Measurements from ENCODE around the gene CHST11. TPM values are rescaled to one million over a fixed set of nuclear protein-coding genes. Genes with fewer than 3 reads are reported as not detected.
"Not testable (repeated sequence)": the region's sequence is repeated elsewhere in the genome, so short reads cannot be mapped to it uniquely, and the experiment has no call there.

Gene CHST11
- total RNA-seq, 1 donor from 2014 or later, result 1.2 TPM

DNA sequence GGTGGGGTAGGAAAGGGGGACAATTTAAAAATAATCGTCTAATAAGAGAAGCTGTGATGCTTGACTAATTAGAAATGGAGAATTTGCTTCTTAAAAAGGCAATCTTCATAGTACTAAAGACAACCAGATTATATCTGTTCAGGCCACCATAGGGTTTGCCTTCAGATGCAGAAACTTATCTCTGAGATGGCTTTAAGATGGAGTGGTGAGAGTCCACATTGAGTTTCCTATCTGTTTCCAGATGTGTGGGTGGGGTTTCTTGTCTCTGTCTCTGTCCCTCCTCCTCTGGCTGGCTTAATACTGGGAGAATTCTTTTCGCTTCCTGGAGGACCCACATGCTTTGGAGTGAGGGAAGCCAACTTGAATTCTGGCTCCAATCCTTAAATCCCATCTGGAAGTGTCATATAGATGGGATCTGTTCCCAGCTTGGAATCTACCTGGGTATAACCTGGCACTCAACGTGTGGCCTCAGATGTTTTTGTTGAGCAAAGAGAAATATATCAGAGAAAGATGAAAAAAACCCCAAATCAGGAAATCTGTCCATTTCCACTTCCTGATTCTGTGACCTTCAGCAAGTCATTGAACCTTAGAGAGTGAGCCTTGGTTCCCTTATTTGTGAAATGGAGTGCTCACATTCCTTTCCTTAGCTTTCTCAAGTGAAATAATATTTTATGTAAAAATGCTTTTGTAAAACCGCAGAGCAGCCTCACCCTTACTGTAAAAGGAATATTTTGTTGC is 66.4 kb downstream of the CHST11 start:
- DNase-seq (ENCODE audit: low spot score) (no peak), ATAC-seq (no peak)

DNA sequence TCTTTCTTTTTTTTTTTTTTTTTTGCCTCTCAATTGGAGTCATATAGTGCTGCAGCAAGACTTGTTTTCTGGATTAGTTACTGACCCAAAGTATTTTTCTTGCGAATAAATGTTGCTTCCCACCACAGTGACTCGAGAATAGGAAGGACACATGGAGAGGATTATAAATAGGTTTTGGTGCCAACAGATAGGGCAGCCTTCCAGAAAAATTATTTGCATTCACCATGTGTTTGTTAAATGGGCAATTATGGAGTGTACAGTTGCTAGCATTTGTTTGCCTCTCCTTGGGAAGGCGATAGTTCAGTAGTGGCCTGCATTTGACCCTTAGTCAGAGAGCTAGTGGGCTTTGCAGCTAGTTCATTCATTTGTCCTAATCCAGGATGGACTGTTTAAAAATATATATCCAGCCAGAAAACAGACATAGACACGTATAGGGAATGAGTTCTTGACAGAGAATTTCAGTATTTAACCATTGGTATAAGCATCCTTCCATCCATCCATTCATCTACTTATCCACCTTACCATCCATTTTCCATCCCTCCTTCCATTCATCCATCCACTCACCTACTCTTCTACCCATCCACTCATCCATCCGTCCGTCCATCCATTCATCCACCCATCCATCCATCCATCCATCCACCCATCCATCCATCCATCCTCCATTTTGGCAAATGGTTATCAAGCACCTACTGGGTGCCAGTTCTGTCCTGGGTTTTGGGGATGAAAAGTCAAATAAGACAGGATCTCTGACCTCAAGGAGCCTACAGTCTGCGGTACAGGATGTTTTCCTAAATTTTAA is 67.5 kb downstream of the CHST11 start:
- DNase-seq (ENCODE audit: low spot score) (no peak), ATAC-seq (no peak)

DNA sequence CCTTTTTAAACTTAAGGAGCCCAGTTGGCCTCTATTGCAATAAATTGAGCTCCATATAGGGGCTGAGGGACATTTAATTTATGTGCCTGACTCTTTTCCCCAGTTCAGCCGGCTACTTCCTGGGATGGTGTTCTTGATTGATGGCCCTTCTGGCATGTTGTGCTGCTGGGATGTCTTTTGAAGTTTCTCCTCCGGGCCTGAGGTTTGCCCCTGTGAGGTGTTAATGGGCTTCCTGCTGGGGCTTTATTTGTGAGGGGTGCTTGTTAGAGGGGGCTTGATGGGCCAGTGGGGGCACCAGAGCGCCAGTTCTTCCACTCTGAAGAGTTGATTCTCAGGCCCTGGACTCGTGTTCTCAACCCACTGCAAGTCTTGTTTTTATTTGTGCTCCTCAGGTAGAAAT is 69.6 kb downstream of the CHST11 start:
- no peak for DNase-seq (ENCODE audit: low spot score)
- ATAC-seq, result no peak

DNA sequence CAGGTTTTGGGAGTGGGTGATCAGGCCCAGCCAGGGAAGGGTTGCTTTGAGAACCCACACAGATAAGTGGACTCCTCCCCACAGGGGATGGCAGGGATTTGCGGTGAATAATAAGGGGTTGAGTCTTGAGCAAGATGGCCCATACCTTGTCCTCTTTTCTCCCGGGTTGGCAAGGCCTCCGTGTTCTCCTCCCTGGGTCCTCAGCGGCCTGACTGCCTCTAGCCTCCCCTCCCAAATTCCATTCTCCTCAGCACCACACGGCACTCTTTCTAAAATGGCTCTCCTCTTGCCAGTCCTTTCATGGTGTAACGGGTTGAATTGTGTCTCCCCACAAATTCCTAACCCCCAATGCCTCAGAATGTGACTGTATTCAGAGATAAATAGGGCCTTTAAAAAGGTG is 70.0 kb downstream of the CHST11 start:
- no peak for ATAC-seq

DNA sequence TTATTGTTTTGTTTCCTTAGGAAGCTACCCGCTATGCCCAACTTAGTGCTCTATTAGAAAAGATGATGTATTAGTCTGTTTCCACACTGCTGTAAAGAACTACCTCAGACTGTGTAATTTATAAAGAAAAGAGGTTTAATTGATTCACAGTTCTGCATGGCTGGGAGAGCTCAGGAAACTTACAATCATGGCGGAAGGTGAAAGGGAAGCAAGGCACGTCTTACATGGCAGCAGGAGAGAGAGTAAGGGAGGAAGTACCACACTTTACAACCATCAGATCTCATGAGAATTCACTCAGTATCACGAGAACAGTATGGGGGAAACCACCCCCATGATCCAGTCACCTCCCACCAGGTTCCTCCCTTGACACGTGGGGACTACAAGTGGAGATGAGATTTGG is 70.9 kb downstream of the CHST11 start:
- not testable (repeated sequence) for ATAC-seq; DNase-seq (ENCODE audit: low spot score)

More for the DNA sequence above, 70.0 kb downstream of the CHST11 start:
- DNase-seq (ENCODE audit: low spot score), result no peak

DNA sequence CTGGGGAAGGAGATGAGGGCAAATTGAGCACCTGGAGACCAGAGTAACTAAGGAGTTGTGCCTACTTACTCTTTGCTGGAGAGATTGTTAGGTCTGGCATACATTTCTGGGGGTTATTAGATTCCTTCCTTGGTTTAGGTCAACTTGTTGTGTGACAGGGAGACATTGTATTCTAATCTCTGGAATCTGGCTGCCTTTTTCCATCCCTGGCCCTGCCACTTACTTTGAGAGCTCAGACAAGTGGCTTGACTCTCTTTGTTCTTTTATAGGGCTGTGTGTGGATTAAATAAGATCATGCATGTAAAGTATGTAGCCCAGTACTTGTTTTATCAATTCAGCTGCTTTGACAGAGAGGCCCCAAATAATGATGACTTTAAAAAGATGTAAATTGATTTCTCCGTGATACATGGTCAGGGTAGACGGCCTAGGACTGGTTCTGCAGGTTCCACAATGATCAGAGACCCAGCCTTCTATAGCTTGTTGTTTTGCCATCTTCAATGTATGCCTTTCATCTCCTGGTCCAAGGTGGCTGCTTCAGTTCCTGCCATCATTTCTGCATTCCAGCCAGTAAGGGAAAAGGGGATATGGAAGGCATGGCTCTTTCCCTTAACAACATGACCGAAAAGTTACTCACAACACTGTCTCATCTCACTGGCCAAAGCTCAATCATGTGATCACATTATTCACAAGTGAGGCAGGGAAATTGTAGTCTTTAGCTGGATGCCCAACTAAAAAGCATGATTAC is 72.6 kb downstream of the CHST11 start:
- DNase-seq (ENCODE audit: low spot score) (no peak), ATAC-seq (no peak)

DNA sequence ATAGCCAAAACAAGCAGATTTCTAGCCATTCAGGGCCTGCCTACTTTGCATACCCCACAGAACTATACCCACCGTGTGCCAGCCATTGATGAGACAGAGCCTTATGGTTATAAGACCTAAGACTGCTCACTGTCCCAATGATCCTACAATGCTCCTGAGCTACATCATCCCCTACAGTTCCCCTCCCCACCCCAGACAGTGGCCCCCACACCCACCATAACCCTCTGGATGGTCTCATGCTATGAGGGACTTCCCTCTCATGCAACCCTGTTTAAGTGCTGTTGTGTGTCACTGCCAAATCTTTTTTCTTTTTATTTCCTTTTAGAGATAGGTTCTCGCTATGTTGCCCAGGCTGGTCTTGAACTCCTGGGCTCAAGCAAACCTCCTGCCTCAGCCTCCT is 75.9 kb downstream of the CHST11 start:
- ATAC-seq, result no peak

DNA sequence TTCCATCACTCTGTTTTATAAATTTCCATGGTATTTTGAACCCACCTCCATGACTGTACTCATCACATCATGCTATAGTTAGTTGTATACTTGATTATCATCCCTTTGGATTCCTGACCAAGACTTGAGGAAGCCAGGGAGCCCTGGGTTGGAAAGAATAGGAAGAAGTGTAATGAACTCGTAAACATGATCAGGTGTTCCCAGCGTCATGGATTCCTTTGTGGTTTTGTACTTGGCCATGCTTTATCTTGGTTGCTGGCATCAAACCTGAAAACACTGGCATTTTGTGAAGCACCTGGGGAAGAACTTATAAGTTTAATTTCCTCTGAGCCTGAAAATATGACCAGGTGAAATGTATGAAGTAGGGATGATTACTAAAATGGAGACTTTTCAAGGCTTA is 76.4 kb downstream of the CHST11 start:
- no peak for DNase-seq (ENCODE audit: low spot score)

More for the DNA sequence above, 75.9 kb downstream of the CHST11 start:
- DNase-seq (ENCODE audit: low spot score), result no peak

DNA sequence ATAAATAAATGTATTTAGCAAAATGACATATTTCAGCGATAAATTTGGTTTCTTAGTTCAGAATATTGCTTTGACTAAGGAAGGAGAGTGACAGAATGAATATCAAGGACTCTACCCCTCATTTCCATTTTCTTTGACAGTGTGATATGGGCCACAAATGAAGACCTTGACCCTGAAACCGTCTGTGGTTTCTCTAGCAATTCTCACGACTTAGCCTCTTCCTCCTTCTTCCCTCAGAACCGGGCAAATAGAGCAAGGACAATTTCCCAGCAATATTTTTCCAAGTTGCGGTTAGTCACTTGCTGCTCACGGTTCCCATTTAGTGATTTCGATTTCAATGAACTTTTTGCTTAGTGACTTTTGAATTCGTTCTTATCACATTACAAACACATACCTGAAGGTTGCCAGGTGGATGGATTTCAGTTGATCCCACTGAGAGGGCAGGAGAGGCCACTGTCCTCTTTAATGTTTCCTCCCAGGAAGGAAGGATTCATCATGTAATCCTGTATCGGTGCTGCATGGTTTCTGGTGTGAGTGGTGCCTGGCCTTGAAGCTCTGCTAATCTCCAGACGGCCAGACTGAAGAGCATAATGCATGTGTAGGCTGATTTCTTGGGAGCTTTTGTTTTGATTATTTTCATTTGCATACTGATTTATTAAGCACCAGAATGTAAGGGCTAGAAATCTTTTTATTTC is 77.6 kb downstream of the CHST11 start:
- ATAC-seq (no peak), DNase-seq (ENCODE audit: low spot score) (no peak)

More for the DNA sequence above, 76.4 kb downstream of the CHST11 start:
- ATAC-seq, result no peak

DNA sequence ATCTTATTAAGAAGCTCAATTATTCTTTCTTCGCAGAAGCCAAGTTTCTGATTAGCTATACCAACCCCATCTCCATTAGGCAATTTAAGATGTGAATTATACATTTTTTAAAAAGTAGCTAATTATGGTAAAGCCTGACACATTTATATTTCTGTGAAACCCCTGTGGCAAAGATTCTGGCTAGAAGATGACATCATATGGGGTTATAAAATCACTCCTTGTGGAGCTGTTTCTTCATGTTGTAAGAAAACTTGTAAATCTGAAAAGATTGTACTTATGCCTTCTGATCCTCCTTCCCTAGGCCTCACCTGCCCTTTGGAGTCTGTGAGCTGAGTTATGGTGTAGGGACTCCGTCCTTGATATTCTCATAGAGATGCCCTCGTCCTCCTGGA is 78.1 kb downstream of the CHST11 start:
- DNase-seq (ENCODE audit: low spot score) (no peak), ATAC-seq (no peak)

DNA sequence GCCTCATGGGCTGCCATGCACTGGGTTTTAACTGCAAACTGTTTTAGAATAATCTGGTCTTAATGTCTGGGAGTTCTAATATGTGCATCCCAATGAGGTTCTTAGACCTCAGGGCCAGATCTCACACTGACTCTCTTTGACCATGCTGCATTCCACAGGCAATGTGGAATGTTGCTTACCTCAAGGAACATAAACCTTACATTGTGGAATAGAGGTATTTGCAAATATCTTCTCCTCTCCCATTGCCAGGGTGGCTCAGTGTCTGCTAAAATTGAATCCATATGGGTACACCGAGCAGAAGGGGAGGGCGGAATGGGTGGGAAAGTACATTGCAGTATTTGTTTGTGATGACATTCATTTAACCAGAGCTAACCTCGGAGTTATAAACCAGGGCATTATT is 78.6 kb downstream of the CHST11 start:
- ATAC-seq (no peak), DNase-seq (ENCODE audit: low spot score) (no peak)

DNA sequence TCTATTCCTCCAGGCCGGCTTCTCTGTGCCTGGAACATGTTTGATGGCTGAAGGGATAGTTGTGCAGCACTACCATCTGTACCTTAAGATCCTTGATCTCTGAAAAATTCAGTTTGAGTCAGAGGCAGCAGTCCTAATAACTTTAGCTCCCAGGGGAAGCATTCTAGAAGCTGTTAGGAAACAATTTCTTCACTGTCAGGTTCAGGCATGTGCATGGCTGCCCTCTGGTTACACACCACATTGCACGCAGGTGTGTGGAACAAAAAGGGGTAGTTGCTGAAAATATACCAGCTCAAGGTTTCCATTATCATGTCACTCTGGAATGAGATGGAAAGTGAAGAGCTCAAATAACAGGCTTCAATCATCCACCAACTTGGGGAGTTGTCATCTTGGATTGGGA is 80.1 kb downstream of the CHST11 start:
- DNase-seq (ENCODE audit: low spot score) (no peak), ATAC-seq (no peak)

DNA sequence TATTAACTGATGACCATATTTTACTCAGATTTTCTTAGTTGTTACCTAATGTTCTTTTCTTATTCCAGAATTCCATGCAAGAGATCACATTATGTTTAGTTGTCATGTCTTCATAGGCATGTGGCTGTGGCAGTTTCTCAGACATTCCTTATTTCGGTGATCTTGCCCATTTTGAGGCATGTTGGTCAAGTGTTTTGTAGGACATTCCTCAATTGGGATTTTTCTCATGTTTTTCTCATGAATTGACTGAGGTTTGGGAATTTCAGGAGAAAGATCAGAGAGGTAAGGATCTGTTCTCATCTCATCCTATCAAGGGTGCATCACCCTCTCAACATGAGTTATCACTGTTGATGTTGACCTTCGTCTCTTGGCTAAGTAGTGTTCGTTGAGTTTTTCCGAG is 81.3 kb downstream of the CHST11 start:
- DNase-seq (ENCODE audit: low spot score), result no peak
- ATAC-seq, result no peak

DNA sequence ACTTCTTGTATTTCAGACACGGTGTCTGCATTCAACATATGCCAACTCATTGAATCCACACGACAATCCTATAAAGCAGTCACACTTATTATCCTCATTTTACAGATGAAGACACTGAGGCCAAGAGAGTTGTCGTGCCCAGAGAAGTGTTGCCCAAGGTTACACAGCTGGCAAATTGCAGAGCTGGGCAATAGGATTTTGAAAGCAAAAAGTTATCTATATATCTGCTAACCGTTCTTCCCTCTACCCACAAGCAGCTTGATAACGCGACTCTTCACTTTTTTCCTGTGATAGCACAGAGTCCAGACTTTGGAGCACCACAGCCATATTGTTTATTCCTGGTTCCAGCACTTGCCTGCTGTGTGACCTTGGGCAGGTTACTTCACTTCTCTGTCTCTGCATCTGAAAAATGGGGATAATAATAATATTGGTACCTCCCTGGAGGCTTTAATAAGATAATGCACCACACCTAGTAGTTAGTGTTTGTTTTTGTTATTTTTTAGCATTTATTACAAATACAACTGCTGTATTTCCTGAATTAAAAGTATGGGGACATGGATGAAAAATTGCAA is 82.2 kb downstream of the CHST11 start:
- ATAC-seq, result no peak
- DNase-seq (ENCODE audit: low spot score), result no peak

DNA sequence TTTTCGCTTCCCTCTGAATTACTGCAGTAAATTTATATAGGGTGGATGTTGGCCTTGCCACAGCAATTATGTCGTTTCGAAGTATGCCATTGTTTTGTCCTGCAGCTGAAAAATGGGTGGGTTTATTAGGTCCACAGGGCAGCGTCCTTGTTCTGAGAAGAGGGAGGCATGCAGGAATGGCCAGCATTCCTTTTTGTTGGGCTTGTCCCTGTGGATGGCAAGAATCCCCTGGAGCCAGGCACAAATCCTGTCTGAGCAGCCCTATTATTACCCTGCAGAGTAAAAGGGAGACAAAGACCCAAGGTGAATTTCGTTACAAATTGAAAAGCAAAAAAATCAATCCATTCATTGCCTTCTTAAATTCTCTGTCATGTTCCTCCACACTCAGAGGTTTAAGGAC is 88.1 kb downstream of the CHST11 start:
- ATAC-seq, result no peak

DNA sequence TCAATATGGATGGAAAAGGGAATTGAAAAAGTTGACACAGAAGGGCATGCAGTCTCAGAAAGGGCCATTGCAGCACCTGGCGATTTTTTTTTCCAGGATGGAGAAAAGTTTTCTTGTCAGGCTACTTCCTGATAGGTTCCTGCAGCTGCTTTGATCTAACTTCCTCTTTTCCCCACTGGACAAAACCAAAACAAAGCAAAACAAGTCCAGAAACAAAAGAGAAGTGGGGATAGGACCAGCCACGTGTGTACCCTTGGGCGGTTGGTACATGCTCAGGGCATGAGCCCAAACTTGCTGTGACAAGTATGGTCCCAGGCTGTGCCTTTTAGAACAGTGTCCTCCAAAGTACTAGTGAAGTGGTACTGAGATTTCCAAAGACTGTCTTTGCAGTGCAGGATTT is 89.8 kb downstream of the CHST11 start:
- ATAC-seq (no peak), DNase-seq (ENCODE audit: low spot score) (no peak)

More for the DNA sequence above, 88.1 kb downstream of the CHST11 start:
- no peak for DNase-seq (ENCODE audit: low spot score)

DNA sequence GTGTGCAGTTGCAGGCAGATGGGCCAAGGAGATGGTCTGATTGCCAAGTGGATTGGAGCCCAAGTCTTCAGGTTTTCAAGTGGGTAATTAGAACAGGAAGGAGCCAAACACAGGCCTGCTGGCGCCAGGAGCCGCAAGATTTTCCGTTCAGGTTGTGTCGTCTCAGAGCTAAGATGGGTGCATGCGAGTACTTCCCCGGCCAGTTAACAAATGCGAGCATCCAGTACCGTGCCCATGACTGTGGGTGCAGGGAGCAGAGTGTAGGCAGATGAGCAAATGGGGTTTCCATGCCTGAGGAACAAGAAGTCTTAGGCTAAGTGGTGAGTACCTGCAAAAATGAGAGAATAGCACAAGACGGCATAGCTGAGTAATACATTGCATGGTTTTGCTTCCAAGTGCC is 90.5 kb downstream of the CHST11 start:
- no peak for DNase-seq (ENCODE audit: low spot score)
- no peak for ATAC-seq

DNA sequence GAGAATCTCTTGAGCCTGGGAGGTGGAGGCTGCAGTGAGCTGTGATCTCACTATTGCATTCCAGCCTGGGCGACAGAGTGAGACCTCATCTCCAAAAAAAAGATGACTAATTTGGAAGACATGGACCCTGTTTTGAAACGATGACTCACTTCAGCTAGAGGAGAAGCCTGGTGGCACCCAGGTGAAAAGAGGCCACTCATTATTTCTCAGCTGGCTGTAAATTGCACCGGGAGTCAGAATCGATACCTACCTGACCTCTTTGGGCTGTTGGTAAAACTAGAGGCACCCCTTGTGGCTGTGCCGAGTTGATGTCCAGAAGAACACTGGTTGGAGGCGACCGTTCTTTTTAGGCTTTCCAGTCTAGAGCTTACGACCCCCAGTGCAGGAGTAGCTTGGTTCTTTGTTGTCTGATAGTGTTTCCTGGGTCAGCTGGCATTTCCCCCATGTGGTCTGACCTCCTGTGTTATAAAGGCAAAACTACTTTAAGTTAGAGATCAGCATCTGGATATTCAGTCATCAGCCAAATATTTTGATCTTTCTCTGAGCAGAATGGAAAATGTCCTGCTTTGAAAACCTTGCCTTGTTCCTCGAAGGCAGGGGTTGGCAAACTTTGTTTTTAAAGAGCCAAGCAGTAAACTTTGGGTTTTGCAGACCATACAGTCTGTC is 93.2 kb downstream of the CHST11 start:
- ATAC-seq, result no peak
- DNase-seq (ENCODE audit: low spot score), result no peak

DNA sequence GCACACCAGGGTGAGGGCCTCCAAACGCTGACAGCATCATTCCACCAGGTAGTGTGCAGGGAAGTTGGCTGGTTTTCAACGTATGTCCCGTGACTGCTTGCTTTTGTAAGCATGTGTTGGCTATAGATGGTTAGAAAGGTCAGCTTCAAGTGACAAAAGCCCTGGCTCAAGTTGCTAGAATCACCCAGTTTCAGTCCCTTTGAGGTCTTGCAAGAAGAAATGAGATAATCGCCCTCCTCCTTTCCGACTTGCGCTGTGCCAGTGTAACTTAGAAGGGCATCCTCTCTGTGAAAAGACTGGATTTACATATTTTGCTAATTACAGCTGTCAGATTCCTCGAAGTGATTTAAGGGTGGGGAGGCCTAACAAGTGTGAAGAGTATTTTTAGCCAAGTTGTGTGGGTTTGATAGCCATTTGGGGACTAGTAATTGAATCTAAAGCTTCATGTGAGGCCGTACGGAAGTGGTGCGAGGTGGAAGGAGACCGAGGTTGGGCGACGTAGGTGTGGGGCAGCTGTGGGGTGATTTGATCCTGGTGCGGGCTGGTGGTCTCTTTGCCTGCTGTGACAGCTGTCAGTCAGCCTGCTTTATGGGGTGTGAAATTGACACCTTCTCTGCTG is 94.7 kb downstream of the CHST11 start:
- DNase-seq (ENCODE audit: low spot score), result no peak
- no peak for ATAC-seq

DNA sequence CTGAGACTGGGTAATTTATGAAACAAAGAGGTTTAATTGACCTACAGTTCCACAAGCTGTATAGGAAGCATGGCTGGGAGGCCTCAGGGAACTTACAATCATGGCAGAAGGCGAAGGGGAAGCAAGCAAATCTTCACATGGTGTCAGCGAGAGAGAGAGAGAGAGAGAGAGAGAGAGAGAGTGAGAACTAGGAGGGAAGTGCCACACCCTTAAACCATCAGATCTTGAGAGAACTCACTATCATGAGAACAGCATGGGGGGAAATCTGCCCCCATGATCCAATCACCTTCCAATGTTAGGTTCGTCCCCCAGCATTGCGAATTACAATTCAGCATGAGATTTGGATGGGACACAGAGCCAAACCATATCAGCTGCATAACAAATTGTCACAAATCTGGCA is 96.7 kb downstream of the CHST11 start:
- DNase-seq (ENCODE audit: low spot score) (no peak), ATAC-seq (no peak)

All from left lobe of liver (tissue), 2 donors.